NCI-H1092 treated with DMSO at 0.1 percent for 48 hours (cell line): ENCODE results near the gene TTC33.
"Not testable (repeated sequence)": the region's sequence is repeated elsewhere in the genome, so short reads cannot be mapped to it uniquely, and the experiment has no call there.

Experiments
- DNase-seq: peaks from one replicate; lab custom pipeline; 2025; lab: John Stamatoyannopoulos, UW

Gene TTC33

DNA sequence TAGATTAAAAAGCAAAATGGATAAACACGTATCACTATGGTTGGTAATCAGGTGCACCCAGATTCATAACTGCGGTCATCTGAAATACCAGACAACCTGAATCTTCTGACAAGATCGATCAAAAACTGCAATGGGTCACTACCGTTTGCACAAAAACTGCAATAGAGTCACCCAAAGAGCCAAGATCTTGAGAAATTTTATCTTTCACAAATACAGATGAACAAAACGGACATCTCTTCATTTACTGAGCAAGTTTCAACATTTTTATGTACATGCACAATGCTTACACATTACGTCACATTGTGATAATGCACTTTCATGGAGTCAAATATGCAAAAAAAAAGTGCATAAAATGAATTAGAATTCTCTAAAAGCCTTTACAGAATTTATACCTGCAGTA, 23.8 kb upstream of the TTC33 start:
- DNase-seq = no peak

DNA sequence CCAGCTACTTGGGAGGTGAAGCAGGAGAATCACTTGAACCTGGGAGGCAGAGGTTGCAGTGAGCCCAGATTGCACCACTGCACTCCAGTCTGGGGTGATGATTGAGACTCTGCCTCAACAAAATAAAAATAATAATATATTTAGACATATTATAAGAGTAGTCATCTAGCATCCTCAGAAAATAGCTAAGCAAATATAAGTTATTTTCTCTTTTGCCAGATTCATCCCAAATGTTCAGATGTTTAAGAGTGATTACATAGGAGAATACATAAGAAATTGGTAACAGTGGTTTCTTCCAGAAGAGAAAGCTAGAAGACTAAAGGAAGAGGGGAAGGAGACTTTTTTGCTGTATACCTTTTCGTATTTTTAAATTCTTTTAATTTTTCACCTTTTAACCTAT, 22.4 kb upstream of the TTC33 start:
- no peak for DNase-seq

DNA sequence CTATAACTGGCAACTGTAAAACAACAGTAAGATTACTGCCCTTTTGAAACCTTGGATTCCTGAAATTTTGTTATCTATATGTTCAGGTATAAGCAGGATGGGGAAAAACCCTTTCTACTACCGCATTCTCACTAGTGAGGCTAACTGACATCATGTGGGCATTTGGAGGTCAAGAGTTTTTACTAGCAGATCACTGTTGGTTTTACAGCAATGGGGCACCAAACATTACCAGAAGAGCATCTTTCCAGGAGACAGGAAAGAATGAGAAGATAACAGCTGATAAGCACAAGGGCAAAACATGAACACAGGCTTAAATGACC, 20.9 kb upstream of the TTC33 start:
- no peak for DNase-seq

GRCh38 chr5:40775846-40776657, 20.3 kb upstream of the TTC33 start:
- no peak for DNase-seq

- DNase-seq = no peak
Observed at GRCh38 chr5:40775085-40775845, 19.5 kb upstream of the TTC33 start.

DNA sequence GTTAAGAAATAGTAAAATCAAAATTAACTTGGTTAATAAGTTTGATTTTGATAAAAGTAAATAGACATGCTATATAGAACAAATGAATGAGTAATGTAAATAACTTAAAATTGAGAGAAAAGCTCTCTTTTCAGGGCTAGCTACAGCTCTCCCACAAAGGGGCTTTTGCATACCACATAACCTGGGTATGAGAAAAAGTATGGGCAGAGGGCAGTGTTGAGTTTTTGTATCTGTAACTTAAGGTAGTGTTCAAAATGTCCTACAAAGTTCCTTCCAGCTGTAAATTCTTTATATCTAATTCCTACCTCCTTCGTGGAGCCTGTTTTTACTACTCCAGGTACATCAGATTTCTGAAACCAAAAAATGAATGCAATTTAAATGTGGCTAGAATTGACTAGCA, 18.9 kb upstream of the TTC33 start:
- DNase-seq = no peak

- DNase-seq = no peak
Observed at GRCh38 chr5:40770764-40771163, 15.0 kb upstream of the TTC33 start.

- no peak for DNase-seq
Observed at GRCh38 chr5:40762705-40763104, 6.9 kb upstream of the TTC33 start.

DNA sequence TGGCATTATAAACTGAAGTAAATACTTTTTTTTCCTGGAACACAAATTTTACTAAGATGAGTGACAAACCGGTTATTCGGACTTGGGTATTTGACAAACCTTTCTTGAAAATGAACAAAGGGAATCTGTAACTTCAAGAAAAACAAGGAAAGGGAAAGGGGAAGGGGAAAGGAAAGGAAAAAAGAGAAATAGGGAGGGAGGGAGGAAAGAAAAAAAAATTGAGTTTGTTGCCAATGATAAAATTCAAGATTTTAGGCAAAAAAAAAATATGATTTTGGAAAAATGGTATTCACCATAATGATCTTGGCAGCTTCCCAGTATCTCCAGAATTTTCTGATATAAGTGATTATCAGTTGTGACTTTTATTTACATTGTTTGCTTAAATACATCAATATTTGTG, 1.6 kb upstream of the TTC33 start:
- no peak for DNase-seq

GRCh38 chr5:40755093-40755406, 711 bp downstream of the TTC33 start:
- peak; percentile 49 for DNase-seq

- DNase-seq = no peak
Observed at GRCh38 chr5:40754381-40755092, 1.2 kb downstream of the TTC33 start.

- DNase-seq = no peak
Observed at GRCh38 chr5:40746703-40747102, 9.1 kb downstream of the TTC33 start.

GRCh38 chr5:40743771-40744170, 12.0 kb downstream of the TTC33 start:
- DNase-seq = no peak

DNA sequence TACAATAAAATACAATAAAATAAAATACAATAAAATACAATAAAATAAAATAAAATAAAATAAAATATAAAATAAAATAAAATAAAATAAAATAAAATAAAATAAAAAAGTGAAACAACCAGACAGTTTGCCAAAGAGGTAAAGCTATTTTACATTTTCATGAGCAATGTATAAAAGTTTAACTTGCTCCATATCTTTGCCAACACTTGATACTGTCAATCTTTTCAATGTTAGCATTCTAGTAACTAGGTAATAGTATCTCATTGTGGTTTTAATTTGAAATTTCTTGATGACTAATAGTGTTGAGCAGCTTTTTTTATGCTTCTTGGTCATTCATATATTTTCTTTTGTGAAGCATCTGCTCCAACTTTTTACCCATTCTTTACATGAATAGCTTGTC, 17.3 kb downstream of the TTC33 start:
- DNase-seq = no peak

- no peak for DNase-seq
Observed at GRCh38 chr5:40736103-40736875, 19.5 kb downstream of the TTC33 start.

DNA sequence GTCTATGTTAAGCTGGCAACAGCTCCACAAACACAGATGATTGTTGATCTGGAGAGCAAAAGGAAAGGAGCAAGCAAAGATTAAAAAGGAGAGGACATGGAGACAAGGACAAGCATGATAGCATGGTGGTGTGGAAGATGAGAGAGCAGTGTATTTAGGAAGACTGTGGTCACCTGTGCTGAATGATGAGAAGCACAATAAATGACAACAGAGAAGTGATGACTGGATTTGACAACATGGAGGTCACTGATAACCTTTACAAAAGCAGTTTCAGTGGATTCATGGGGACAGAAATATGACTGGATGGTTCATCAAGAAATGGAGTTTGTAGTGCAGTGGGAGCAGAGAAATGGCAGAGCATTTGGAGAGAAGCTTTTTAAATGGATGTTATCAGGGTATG, 20.2 kb downstream of the TTC33 start:
- no peak for DNase-seq

DNA sequence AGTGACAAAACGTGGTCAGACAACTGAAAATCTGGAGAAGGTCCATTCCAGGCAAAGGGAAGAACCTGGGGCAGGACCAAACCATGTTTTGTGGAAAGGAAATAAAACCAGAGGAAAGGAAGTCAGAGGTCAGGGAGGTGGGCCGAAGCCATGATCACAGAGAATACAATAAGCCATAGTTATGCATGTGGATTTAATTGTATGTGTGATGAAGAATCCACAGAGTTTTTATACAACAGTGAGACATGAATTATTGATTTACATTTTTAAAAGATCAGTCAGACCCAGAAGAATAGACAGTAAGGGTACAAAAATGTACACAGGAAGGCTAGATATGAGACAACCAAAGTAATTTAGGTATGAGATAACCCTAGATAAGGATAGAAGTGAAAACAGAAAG, 20.8 kb downstream of the TTC33 start:
- no peak for DNase-seq

DNA sequence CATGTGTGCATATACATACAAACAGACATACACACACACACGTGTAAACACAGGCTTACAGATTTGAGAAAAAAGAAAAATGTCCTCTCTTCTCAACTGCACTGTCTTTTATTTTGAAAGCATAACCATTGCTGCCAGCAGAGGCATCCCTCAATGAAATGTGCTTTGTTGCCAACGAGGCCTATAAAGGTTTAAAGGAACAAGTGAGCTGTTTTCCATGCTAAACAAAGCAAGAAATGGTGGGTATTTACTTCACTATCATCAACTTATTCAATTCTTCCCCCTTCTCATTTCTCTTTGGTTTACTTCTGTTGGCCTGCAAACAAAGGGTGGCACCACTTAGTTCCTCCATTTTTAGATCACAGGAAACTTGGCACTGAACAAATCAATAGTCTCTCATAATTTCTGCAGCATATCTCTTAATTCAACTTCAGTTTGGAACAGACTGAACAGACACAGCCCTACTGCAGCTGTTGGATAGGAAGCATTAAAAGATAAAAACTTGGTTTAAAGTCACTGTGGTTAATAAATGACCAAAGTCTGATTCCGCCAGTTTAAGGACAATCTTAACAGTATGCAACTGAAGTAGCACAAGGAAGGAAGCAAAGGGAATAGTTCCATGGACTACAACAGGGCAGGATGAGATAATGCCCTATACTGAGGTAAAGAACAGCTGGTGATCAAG, 21.7 kb downstream of the TTC33 start:
- no peak for DNase-seq

GRCh38 chr5:40733434-40733833, 22.3 kb downstream of the TTC33 start:
- no peak for DNase-seq

DNA sequence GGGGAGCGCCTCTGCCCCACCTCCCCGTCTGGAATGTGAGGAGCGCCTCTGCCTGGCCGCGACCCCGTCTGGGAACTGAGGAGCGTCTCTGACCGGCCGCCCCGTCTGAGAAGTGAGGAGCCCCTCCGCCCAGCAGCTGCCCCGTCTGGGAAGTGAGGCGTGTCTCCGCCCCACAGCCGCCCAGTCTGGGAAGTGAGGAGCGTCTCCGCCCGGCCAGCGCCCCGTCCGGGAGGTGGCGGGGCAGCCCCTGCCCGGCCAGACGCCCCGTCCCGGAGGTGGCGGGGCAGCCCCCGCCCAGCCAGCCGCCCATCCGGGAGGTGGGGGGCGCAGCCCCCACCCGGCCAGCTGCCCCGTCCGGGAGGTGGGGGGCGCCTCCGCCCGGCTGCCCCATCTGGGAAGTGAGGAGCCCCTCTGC, 33.3 kb downstream of the TTC33 start:
- not testable (repeated sequence) for DNase-seq

DNA sequence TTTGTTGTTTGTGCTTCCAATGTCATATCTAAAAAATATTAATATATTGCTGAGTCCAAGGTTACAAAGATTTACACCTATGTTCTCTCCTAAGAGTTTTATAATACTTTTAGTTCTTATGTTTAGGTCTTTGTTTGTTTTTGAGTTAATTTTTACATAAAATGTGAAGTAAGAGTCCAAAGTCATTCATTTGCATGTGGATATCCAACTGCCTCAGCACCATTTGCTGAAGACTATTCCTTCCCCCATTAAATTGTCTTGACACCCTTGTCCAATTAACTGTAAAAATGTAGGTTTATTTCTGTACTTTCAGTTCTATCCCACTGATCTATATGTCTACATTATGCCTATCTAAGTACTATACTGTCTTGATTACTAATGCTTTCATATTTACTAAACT, 35.7 kb downstream of the TTC33 start:
- no peak for DNase-seq

GRCh38 chr5:40717281-40717680, 38.5 kb downstream of the TTC33 start:
- DNase-seq = no peak
